ENCODE results near the gene NCLN. TPM values are rescaled to one million over a fixed set of nuclear protein-coding genes. Genes with fewer than 3 reads are reported as not detected.
A peak's percentile ranks its signal among the peaks of the same experiment; 100 is the strongest.
"Not testable (repeated sequence)": the region's sequence is repeated elsewhere in the genome, so short reads cannot be mapped to it uniquely, and the experiment has no call there.

Gene NCLN
- polyA plus RNA-seq, 3 donors from 2014 or later = 22.8 to 58.8 (median 55.2) TPM

DNA sequence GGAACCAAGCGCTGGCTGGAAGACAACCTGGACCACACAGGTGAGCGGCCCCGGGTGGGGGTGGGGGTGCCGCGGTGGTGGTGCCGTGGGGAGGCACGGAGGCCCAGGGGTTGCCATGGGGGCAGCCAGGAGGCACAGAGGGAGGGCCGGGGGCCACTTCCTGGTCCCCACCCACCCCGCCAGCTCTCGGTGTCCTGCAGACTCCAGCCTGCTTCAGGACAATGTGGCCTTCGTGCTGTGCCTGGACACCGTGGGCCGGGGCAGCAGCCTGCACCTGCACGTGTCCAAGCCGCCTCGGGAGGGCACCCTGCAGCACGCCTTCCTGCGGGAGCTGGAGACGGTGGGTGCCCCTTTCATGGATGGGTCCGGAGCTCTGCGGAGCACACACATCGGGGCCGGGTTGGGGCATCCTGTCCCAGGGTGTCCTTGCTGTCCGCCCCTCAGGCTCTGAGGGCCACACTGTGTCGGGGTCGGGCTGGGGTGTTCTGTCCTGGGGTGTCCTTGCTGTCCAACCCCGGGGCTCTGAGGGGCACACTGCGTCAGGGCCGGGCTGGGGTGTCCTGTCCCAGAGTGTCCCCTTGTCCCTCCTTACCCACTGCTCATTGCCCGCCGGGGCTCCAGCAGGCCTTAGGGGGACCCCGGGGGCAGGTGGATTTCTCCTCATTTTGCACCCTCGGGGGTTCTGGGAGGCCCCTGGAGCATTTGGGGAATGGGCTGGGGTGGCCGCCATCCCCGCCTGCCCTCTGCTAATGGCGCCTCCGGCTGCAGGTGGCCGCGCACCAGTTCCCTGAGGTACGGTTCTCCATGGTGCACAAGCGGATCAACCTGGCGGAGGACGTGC is 18.3 kb downstream of the NCLN start:
- DNase-seq = no peak
- Mint-ChIP-seq H3K9me3 (no peaks in the 10 kb centered on the region), H3K27me3 (ENCODE audit: low read depth in 3 of 3) (no peaks in the 10 kb centered on the region), H3K4me3 (no peak overlapping the region), H3K36me3 (peaks cover 0 to 3% (median 0%) of the 10 kb centered on the region in 3 donors), H3K27ac (no peak overlapping the region), H3K4me1 (no peaks in the 10 kb centered on the region)

DNA sequence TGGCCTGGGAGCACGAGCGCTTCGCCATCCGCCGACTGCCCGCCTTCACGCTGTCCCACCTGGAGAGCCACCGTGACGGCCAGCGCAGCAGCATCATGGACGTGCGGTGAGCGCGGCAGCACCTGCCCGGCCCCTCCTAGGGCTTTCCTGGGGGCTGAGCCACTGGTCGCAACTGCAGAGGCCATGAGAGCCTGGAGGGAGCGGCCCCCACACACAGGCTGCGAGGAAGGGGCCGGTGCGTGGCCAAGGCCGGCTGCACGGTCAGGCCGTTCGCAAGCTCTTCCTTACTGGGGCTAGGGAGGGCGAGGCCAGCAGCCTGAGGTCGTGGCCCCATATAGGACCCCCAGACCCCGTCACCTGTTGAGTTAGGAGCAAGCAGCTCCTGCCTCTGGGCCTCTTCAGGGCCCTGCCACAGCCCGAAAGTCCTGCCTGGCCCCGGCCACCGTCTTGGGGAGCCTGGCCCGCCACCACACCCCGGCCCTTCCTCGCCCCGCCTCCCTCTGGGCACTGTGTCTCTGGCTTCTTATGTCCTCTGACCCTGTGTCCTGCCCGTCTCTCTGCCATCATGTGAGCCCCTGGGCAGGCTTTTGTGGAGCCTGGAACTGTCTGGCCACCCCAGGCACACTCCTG is 19.0 kb downstream of the NCLN start:
- H3K27me3 Mint-ChIP-seq (ENCODE audit: low read depth in 3 of 3) = no peaks in the 10 kb centered on the region
- no peak for DNase-seq
- no peaks in the 10 kb centered on the region for H3K9me3 Mint-ChIP-seq
- no peak overlapping the region for H3K27ac Mint-ChIP-seq
- no peak overlapping the region for H3K4me3 Mint-ChIP-seq
- H3K4me1 Mint-ChIP-seq = no peaks in the 10 kb centered on the region
- H3K36me3 Mint-ChIP-seq = peaks cover 0 to 3% (median 0%) of the 10 kb centered on the region in 3 donors

DNA sequence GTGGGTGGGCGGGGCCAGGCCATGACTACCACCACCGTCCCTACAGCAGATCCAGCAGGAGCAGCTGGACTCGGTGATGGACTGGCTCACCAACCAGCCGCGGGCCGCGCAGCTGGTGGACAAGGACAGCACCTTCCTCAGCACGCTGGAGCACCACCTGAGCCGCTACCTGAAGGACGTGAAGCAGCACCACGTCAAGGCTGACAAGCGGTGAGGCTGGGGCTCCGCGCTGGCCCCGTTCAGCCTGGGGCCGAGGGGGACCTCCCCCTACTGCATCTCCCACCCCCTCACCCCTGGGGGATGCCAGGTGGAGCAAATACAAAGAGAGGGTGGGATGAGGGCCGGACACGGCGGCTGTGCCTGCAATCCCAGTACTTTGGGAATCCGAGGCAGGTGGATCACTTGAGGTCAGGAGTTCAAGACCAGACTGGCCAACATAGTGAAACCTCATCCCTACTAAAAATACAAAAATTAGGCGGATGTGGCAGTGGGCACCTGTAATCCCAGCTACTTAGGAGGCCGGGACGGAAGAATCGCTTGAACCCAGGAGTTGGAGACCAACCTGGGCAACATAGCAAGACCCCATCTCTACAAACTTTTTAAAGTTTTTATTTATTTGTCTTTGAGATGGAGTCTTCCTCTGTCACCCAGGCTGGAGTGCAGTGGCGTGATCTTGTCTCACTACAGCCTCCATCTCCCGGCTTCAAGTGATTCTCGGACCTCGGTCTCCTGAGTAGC is 20.7 kb downstream of the NCLN start:
- Mint-ChIP-seq H3K9me3 (peaks cover 0 to 1% (median 0%) of the 10 kb centered on the region in 6 donors), H3K27ac (no peak overlapping the region), H3K27me3 (ENCODE audit: low read depth in 3 of 3) (no peaks in the 10 kb centered on the region), H3K36me3 (peaks cover 0 to 3% (median 0%) of the 10 kb centered on the region in 3 donors), H3K4me3 (no peak overlapping the region), H3K4me1 (peaks cover 0 to 2% of the 10 kb centered on the region in 2 donors)
- DNase-seq = no peak

DNA sequence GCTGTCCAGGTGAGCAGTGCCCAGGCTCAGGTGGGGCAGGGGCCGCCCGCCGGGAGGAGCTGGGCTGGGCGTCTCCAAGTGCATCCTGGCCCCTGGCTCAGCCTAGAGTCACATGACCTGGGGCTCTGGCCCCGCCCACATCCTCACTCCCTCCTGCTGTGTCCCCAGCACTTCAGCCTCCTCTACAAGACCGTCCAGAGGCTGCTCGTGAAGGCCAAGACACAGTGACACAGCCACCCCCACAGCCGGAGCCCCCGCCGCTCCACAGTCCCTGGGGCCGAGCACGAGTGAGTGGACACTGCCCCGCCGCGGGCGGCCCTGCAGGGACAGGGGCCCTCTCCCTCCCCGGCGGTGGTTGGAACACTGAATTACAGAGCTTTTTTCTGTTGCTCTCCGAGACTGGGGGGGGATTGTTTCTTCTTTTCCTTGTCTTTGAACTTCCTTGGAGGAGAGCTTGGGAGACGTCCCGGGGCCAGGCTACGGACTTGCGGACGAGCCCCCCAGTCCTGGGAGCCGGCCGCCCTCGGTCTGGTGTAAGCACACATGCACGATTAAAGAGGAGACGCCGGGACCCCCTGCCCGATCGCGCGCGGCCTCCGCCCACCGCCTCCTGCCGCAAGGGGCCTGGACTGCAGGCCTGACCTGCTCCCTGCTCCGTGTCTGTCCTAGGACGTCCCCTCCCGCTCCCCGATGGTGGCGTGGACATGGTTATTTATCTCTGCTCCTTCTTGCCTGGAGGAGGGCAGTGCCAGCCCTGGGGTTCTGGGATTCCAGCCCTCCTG is 21.9 kb downstream of the NCLN start:
- H3K4me1 Mint-ChIP-seq = peaks cover 0 to 2% of the 10 kb centered on the region in 2 donors
- peaks cover 0 to 3% (median 0%) of the 10 kb centered on the region in 3 donors for H3K36me3 Mint-ChIP-seq
- no peak overlapping the region for H3K4me3 Mint-ChIP-seq
- H3K27me3 Mint-ChIP-seq (ENCODE audit: low read depth in 3 of 3) = no peaks in the 10 kb centered on the region
- peaks cover 0 to 1% (median 0%) of the 10 kb centered on the region in 6 donors for H3K9me3 Mint-ChIP-seq
- no peak overlapping the region for H3K27ac Mint-ChIP-seq
- DNase-seq = no peak

DNA sequence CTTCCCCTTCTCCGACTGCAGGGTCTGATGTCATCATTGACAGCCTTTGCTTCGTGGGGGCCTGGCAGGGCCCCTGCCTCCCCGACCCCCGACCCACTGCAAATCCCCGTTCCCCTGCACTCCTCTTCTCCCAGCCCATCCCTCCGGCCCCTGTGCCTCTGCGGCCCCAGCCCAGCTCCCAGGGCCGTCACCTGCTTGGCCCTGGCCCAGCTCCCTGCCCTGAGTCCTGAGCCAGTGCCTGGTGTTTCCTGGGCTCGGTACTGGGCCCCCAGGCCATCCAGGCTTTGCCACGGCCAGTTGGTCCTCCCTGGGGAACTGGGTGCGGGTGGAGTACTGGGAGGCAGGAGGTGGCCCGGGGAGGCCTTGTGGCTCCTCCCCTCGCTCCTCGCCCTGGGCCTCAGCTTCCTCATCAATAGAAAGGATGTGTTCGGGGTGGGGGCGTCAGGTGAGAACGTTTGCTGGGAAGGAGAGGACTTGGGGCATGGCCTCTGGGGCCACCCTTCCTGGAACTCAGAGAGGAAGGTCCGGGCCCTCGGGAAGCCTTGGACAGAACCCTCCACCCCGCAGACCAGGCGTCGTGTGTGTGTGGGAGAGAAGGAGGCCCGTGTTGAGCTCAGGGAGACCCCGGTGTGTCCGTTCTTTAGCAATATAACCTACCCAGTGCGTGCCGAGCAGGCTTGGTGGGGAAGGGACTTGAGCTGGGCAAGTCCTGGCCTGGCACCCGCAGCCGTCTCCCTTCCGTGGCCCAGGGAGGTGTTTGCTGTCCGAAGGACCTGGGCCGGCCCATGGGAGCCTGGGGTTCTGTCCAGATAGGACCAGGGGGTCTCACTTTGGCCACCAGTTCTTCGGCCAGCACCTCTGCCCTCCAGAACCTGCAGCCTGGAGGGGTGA is 22.8 kb downstream of the NCLN start:
- H3K27ac Mint-ChIP-seq = no peak overlapping the region
- H3K36me3 Mint-ChIP-seq = peaks cover 0 to 3% (median 0%) of the 10 kb centered on the region in 3 donors
- peaks cover 0 to 2% (median 0%) of the 10 kb centered on the region in 3 donors for H3K27me3 Mint-ChIP-seq (ENCODE audit: low read depth in 3 of 3)
- no peak overlapping the region for H3K4me3 Mint-ChIP-seq
- no peak for DNase-seq
- H3K4me1 Mint-ChIP-seq = peaks cover 0 to 2% of the 10 kb centered on the region in 2 donors
- H3K9me3 Mint-ChIP-seq = peaks cover 0 to 1% (median 0%) of the 10 kb centered on the region in 6 donors

DNA sequence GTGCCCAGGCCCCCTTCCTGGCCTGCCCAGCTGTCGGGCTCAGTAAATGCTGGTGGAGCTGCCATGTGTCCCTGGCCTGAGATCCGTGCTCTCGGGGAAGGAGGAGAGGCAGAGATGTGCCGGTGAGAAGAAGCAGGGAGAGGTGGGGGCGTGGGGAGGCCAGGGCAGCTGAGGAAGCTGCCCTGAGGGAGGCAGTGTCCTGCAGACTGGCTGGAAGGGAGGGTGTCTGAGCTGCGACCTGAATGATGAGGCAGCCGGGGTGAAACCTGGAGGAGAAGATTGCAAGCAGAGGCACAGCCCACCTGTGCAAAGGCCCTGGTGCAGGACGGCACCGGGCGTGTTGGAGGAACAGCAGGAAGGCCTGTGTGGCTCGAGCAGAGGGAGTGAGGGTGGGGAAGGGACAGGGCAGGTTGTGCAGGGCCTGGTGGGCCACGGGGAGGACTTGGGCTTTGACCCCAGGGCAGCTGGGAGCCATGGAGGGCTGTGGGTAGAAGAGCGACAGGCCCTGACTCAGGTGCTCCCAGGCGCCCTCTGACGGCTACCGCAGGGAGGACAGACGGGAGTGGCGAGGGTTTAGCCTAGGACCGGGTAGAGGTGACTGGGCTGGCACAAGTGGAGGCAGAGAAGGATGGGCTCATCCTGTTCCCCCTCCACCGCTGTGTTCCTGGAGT is 24.8 kb downstream of the NCLN start:
- Mint-ChIP-seq H3K9me3 (peaks cover 0 to 1% (median 0%) of the 10 kb centered on the region in 6 donors), H3K4me3 (no peak overlapping the region), H3K27me3 (ENCODE audit: low read depth in 3 of 3) (peaks cover 0 to 3% (median 2%) of the 10 kb centered on the region in 3 donors), H3K36me3 (peaks cover 0 to 1% (median 0%) of the 10 kb centered on the region in 3 donors), H3K27ac (peak overlapping the region in 1 of 6 donors; percentile 34), H3K4me1 (peaks cover 0 to 2% of the 10 kb centered on the region in 2 donors)
- peak; percentile 35 to 50 (median 44) for DNase-seq

DNA sequence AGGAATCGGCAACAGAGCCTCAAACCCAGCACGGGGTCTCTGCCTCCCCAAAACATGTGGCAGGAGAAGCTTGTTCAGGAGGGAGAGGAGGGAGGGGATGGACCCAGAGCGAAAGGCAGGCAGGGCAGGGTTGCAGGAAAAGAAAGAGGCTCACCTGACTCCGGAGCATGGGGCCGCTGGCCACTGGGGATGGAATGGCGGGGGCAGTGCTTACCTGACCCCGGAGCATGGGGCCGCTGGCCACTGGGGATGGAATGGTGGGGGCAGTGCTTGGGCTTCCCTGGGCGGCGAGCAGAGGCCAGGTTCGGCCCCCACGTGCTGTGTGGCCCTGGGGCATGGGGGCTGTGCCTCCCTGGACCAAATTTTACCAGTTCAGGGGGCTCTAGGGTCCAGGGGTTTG is 25.5 kb downstream of the NCLN start:
- Mint-ChIP-seq H3K4me3 (no peak overlapping the region), H3K4me1 (peaks cover 0 to 2% of the 10 kb centered on the region in 2 donors), H3K27me3 (ENCODE audit: low read depth in 3 of 3) (peaks cover 0 to 3% (median 2%) of the 10 kb centered on the region in 3 donors), H3K27ac (no peak overlapping the region), H3K9me3 (peaks cover 0 to 1% (median 0%) of the 10 kb centered on the region in 6 donors), H3K36me3 (no peaks in the 10 kb centered on the region)
- DNase-seq = no peak

DNA sequence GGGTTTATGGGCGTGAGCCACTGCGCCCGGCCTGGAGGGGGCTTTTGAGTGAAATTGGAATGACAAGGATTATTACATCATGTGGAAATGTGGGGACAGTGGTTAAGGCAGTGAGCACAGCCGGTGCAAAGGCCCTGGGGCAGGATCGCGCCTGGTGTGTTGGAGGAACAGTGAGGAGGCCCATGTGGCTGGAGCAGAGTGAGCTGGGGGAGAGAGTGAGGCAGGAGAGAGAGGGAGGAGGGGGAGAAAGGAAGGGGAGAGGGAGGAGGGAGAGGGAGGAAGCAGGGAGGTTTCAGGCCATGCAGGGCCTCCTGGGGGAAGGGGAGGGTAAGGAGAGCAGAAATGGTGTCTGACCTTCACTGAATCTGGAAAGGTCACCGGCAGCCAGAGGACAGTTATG is 27.4 kb downstream of the NCLN start:
- H3K4me3 Mint-ChIP-seq = no peak overlapping the region
- peaks cover 0 to 2% of the 10 kb centered on the region in 2 donors for H3K4me1 Mint-ChIP-seq
- no peaks in the 10 kb centered on the region for H3K36me3 Mint-ChIP-seq
- H3K27me3 Mint-ChIP-seq (ENCODE audit: low read depth in 3 of 3) = peaks cover 0 to 3% (median 2%) of the 10 kb centered on the region in 3 donors
- DNase-seq = no peak
- H3K9me3 Mint-ChIP-seq = peaks cover 0 to 1% (median 0%) of the 10 kb centered on the region in 6 donors
- H3K27ac Mint-ChIP-seq = no peak overlapping the region

DNA sequence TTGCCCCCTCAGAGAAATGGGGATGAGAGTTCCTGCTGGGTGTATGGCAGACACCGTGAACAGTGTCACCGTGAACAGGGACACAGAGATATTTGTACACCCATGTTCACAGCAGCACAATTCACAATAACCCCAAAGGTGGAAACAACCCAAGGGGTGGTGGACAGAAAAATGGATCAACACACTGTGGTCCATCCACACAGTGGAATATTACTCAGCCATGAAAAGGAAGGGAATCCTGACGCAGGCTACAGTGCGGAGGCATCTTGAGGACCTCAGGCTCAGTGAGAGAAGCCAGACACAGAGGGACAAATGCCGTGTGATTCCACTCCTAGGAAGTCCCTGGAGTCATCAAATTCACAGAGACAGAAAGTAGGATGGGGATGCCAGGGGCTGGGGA is 31.1 kb downstream of the NCLN start:
- Mint-ChIP-seq H3K27me3 (ENCODE audit: low read depth in 3 of 3) (peaks cover 2 to 6% (median 5%) of the 10 kb centered on the region in 3 donors), H3K27ac (no peak overlapping the region), H3K4me3 (no peak overlapping the region), H3K9me3 (no peaks in the 10 kb centered on the region), H3K36me3 (no peaks in the 10 kb centered on the region), H3K4me1 (no peaks in the 10 kb centered on the region)
- DNase-seq = no peak

DNA sequence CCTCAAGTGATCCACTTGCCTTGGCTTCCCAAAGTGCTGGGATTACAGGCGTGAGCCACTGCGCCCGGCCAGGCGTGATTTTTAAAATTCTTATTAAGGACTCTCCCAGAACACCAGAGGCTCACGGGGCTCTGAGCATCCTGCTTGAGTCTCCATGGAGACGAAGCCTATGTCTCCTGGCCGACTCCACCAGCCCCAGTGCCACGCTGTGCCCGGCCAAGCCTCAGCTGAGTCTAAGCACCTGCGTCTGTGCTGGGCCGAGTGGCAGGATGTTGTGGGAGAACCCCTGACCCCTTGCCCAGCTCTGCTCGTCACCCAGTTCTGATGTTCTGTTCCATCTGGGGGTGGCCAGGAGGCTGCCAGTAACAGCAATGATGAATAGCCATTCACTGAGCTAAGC is 34.8 kb downstream of the NCLN start:
- DNase-seq = no peak
- no peak overlapping the region for H3K4me3 Mint-ChIP-seq
- no peak overlapping the region for H3K27ac Mint-ChIP-seq
- H3K9me3 Mint-ChIP-seq = no peaks in the 10 kb centered on the region
- H3K36me3 Mint-ChIP-seq = no peaks in the 10 kb centered on the region
- peaks cover 2 to 4% (median 3%) of the 10 kb centered on the region in 3 donors for H3K27me3 Mint-ChIP-seq (ENCODE audit: low read depth in 3 of 3)
- H3K4me1 Mint-ChIP-seq = peaks cover 0 to 1% of the 10 kb centered on the region in 2 donors

DNA sequence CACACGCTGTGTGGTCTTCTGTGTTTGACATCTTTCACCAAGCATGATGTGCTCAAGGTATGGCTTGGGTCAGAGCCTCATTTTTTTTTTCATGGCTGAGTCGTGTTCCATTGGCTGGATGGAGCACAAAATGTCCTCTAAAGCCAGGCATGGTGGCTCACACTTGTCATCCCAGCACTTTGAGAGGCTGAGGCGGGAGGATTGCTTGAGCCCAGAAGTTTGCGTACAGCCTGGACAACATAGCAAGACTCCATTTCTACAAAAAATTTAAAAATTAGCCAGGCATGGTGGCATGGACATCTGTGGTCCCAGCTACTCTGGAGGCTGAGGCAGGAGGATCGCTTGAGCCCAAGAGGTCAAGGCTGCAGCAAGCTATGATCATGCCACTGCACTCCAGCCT is 35.8 kb downstream of the NCLN start:
- H3K27ac Mint-ChIP-seq = not testable (repeated sequence)

DNA sequence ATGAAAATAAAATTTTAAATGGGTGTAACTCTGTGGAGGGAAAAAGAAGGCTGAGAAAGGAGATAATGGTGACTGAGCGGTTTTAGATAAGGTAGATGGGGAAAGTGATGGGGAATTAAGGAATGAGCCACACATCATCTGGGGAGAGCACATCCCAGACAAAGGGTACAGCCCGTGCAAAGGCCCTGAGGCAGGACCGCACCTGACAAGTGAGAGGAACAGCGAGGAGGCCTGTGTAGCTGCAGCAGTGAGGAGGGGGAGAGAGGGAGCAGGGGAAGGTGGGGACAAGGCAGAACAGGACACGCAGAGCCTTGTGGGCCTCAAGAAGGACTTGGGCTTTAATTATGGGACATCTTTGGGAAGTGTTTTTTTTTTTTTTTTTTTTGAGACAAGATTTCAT is 37.0 kb downstream of the NCLN start:
- Mint-ChIP-seq H3K9me3 (no peaks in the 10 kb centered on the region), H3K27ac (no peak overlapping the region), H3K27me3 (ENCODE audit: low read depth in 3 of 3) (peaks cover 6 to 14% (median 14%) of the 10 kb centered on the region in 3 donors), H3K36me3 (no peaks in the 10 kb centered on the region), H3K4me1 (peaks cover 0 to 3% of the 10 kb centered on the region in 2 donors), H3K4me3 (no peak overlapping the region)
- no peak for DNase-seq

More for the DNA sequence above, 35.8 kb downstream of the NCLN start:
- H3K9me3 Mint-ChIP-seq; H3K4me1 Mint-ChIP-seq; H3K27me3 Mint-ChIP-seq (ENCODE audit: low read depth in 3 of 3); DNase-seq; H3K4me3 Mint-ChIP-seq; H3K36me3 Mint-ChIP-seq: not testable (repeated sequence)

Measured in immature natural killer cell (primary cell).